Breast epithelium (tissue), 4 donors: Measurements from ENCODE around the gene IL18BP. TPM values are rescaled to one million over a fixed set of nuclear protein-coding genes. Genes with fewer than 3 reads are reported as not detected.

Experiments
- DNase-seq, 2 donors: peaks; one replicate each; pipeline ENCODE4 v3.0.0-alpha.2; 2019; ENCODE audit warnings: low spot score in 2 of 2
- H3K27ac ChIP-seq, 2 donors: fragments of 200-600 bp; sonication (generic) in 1 of 2; one replicate each; pipeline ENCODE4 v1.5.1; 2016 to 2019; ENCODE audit warnings: mild to moderate bottlenecking in 1 of 2
- H3K27me3 ChIP-seq, 2 donors: fragments of 200-600 bp; sonication (generic) in 1 of 2; one replicate each; pipeline versions ENCODE4 v1.5.1 to v1.6.0; 2017 to 2019; ENCODE audit warnings: control low read depth in 1 of 2, mild to moderate bottlenecking in 1 of 2
- H3K36me3 ChIP-seq: fragments of 200-600 bp; one replicate; pipeline ENCODE4 v1.5.1; 2019
- H3K4me1 ChIP-seq, 2 donors: fragments of 200-600 bp; sonication (generic); one replicate each; pipeline ENCODE4 v1.5.1; 2016 to 2019; ENCODE audit warnings: control low read depth in 1 of 2
- H3K4me3 ChIP-seq, 3 donors: fragments of 200-600 bp; sonication (generic); 1 replicate in 2 of 3; 2 replicates in 1 of 3; pipeline ENCODE4 v1.5.1; 2016 to 2019; ENCODE audit warnings: mild to moderate bottlenecking in 3 of 3, moderate library complexity in 2 of 3
- H3K9me3 ChIP-seq, 2 donors: fragments of 200-600 bp; sonication (generic) in 1 of 2; one replicate each; pipeline ENCODE4 v1.5.1; 2016 to 2019; ENCODE audit warnings: control low read depth in 1 of 2
- POLR2A ChIP-seq: fragments of 450-650 bp; IDR thresholded peaks from one replicate; pipeline ENCODE4 v1.6.1; 2016; ENCODE audit warnings: antibody characterized with exemption, mild to moderate bottlenecking, moderate library complexity
- POLR2AphosphoS5 ChIP-seq, 3 donors: sonication (generic); formaldehyde crosslinking; IDR thresholded peaks; one replicate each; pipeline ENCODE4 v1.6.1; 2017; ENCODE audit warnings: antibody characterized with exemption in 3 of 3
- intact Hi-C: fragments of 100-400 bp; cut with DNase I; formaldehyde crosslinking; loops from one replicate; pipeline ENCODE4 v1.15.1; 2023; ENCODE audit warnings: low total_unique reads
- total RNA-seq, 3 donors: library from RNA; depleted of rRNA; stranded (reverse); fragments of >200 nt; gene quantifications; one replicate each; pipeline ENCODE4 v1.1.0, GENCODE V29; 2016
- TF ChIP-seq, protein P1 (sequence below), 3 donors: fragments of 450-650 bp; IDR thresholded peaks; one replicate each; pipeline ENCODE4 v1.5.1; 2016 to 2017; ENCODE audit warnings: antibody characterized with exemption in 3 of 3, mild to moderate bottlenecking in 3 of 3, moderate library complexity in 3 of 3

IL18BP gene
- total RNA-seq, 3 donors from 2014 or later = 2.6 to 10.4 (median 10.2) TPM

DNA sequence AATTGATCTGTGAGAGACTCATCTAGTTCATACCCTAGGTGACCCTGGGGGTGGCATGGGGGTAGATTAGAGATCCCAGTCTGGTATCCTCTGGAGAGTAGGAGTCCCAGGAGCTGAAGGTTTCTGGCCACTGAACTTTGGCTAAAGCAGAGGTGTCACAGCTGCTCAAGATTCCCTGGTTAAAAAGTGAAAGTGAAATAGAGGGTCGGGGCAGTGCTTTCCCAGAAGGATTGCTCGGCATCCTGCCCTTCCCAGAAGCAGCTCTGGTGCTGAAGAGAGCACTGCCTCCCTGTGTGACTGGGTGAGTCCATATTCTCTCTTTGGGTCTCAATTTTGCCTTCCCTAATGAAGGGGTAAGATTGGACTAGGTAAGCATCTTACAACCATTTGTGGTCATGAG lies 653 bp downstream of the IL18BP start:
- intact Hi-C loops = no loop called here
- peak overlapping the region; percentile 81 to 90 for H3K27ac ChIP-seq
- TF ChIP-seq POLR2AphosphoS5 (IDR thresholded peaks at IDR 0.05) = no peak
- TF ChIP-seq, protein P1, sequence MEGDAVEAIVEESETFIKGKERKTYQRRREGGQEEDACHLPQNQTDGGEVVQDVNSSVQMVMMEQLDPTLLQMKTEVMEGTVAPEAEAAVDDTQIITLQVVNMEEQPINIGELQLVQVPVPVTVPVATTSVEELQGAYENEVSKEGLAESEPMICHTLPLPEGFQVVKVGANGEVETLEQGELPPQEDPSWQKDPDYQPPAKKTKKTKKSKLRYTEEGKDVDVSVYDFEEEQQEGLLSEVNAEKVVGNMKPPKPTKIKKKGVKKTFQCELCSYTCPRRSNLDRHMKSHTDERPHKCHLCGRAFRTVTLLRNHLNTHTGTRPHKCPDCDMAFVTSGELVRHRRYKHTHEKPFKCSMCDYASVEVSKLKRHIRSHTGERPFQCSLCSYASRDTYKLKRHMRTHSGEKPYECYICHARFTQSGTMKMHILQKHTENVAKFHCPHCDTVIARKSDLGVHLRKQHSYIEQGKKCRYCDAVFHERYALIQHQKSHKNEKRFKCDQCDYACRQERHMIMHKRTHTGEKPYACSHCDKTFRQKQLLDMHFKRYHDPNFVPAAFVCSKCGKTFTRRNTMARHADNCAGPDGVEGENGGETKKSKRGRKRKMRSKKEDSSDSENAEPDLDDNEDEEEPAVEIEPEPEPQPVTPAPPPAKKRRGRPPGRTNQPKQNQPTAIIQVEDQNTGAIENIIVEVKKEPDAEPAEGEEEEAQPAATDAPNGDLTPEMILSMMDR (IDR thresholded peaks at IDR 0.05) = no peak
- no peak for TF ChIP-seq POLR2A
- peaks cover 9% of the 10 kb centered on the region for H3K36me3 ChIP-seq
- peak overlapping the region; percentile 1 to 51 (median 12) for H3K4me3 ChIP-seq
- peak in 1 of 2 donors; percentile 47 for DNase-seq
- peaks cover 0 to 7% of the 10 kb centered on the region in 2 donors for H3K4me1 ChIP-seq
- H3K9me3 ChIP-seq = no peaks in the 10 kb centered on the region
- no peaks in the 10 kb centered on the region for H3K27me3 ChIP-seq

DNA sequence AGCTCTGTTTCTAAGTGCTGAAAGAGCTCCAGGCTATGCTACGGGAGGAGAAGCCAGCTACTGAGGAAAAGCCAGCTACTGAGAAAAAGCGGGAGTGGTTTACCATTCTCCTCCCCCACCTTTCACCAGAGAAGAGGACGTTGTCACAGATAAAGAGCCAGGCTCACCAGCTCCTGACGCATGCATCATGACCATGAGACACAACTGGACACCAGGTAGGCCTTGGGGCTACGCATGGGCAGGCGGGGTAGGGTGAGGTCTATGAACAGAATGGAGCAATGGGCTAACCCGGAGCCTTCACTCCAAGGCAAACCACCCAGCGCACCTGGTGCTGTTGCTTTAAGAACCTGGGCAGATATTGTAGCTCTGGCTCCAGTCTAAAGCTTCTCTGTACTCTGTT lies 1.1 kb downstream of the IL18BP start:
- DNase-seq = peak in 1 of 2 donors; percentile 49
- H3K4me3 ChIP-seq = peak overlapping the region in 2 of 3 donors; percentile 12 to 51
- intact Hi-C loops = no loop called here

DNA sequence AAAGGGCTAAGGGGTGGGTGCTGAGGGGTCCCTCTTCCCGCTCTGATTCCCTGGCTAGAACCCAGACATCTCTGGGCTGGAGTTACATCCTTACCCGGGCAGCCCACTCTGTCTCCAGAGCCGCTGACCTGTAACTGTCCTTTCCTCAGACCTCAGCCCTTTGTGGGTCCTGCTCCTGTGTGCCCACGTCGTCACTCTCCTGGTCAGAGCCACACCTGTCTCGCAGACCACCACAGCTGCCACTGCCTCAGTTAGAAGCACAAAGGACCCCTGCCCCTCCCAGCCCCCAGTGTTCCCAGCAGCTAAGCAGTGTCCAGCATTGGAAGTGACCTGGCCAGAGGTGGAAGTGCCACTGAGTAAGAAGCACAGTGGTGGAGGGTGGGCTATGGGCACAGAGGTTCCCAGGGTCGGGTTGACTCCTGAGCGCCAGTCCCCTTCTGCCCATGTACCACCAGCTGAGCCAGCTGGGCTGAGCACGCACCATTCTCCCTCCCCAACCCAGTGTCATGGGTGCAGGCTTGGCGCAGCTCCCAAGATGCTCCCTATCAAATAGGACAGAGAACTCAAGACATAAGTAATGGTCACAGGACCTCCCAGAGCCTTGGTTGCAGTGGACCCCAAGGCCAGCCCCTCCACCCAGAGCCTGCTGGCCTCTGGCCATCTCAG lies 1.6 kb downstream of the IL18BP start:
- peaks cover 0 to 7% of the 10 kb centered on the region in 2 donors for H3K4me1 ChIP-seq
- intact Hi-C loops = no loop called here
- TF ChIP-seq POLR2AphosphoS5 (IDR thresholded peaks at IDR 0.05) = no peak
- TF ChIP-seq, protein P1 (IDR thresholded peaks at IDR 0.05) = no peak
- no peak for TF ChIP-seq POLR2A

More for the DNA sequence above, 1.1 kb downstream of the IL18BP start:
- no peaks in the 10 kb centered on the region for H3K27me3 ChIP-seq
- peak overlapping the region; percentile 81 to 90 for H3K27ac ChIP-seq
- H3K36me3 ChIP-seq = peaks cover 11% of the 10 kb centered on the region
- H3K9me3 ChIP-seq = no peaks in the 10 kb centered on the region
- TF ChIP-seq, protein P1 (IDR thresholded peaks at IDR 0.05) = no peak
- peaks cover 0 to 7% of the 10 kb centered on the region in 2 donors for H3K4me1 ChIP-seq

DNA sequence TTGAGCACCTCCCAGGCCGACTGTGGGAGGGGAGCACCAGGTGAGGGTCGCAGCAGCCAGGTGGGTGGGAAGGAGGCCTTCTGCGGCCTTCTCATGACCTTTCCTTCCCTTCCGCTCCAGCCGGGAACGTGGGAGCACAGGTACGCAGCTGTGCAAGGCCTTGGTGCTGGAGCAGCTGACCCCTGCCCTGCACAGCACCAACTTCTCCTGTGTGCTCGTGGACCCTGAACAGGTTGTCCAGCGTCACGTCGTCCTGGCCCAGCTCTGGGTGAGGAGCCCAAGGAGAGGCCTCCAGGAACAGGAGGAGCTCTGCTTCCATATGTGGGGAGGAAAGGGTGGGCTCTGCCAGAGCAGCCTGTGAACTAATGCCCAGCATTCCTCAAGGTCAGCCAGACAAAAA lies 2.6 kb downstream of the IL18BP start:
- peaks cover 15% of the 10 kb centered on the region for H3K36me3 ChIP-seq
- intact Hi-C loops = no loop called here
- no peak for TF ChIP-seq POLR2AphosphoS5 (IDR thresholded peaks at IDR 0.05)
- TF ChIP-seq, protein P1 (IDR thresholded peaks at IDR 0.05) = no peak
- no peak for TF ChIP-seq POLR2A
- no peaks in the 10 kb centered on the region for H3K9me3 ChIP-seq
- no peaks in the 10 kb centered on the region for H3K27me3 ChIP-seq
- no peak for DNase-seq
- peak overlapping the region in 1 of 2 donors; percentile 90 for H3K27ac ChIP-seq
- peaks cover 0 to 7% of the 10 kb centered on the region in 2 donors for H3K4me1 ChIP-seq
- no peak overlapping the region for H3K4me3 ChIP-seq

More for the DNA sequence above, 1.6 kb downstream of the IL18BP start:
- Histone ChIP-seq H3K27ac (peak overlapping the region; percentile 81 to 90), H3K27me3 (no peaks in the 10 kb centered on the region), H3K36me3 (peaks cover 15% of the 10 kb centered on the region), H3K9me3 (no peaks in the 10 kb centered on the region), H3K4me3 (peak overlapping the region in 1 of 3 donors; percentile 51)
- DNase-seq = peak in 1 of 2 donors; percentile 50

DNA sequence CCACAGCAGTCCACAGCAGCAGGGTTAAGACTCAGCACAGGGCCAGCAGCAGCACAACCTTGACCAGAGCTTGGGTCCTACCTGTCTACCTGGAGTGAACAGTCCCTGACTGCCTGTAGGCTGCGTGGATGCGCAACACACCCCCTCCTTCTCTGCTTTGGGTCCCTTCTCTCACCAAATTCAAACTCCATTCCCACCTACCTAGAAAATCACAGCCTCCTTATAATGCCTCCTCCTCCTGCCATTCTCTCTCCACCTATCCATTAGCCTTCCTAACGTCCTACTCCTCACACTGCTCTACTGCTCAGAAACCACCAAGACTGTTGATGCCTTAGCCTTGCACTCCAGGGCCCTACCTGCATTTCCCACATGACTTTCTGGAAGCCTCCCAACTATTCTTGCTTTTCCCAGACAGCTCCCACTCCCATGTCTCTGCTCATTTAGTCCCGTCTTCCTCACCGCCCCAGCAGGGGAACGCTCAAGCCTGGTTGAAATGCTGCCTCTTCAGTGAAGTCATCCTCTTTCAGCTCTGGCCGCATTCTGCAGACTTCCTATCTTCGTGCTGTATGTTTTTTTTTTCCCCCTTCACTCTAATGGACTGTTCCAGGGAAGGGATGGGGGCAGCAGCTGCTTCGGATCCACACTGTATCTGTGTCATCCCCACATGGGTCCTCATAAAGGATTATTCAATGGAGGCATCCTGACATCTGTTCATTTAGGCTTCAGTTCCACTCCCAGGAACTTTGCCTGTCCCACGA lies 3.3 kb downstream of the IL18BP start:
- H3K4me3 ChIP-seq = no peak overlapping the region
- no peaks in the 10 kb centered on the region for H3K27me3 ChIP-seq
- intact Hi-C loops = loop anchor here (1.0 kb wide), 1 partner anchor 20 kb away; no protein-coding TSS in a partner anchor
- H3K4me1 ChIP-seq = peaks cover 0 to 7% of the 10 kb centered on the region in 2 donors
- peak in 1 of 2 donors; percentile 35 for DNase-seq
- H3K9me3 ChIP-seq = no peaks in the 10 kb centered on the region
- TF ChIP-seq POLR2AphosphoS5 (IDR thresholded peaks at IDR 0.05) = peak in 1 of 3 donors; percentile 4
- TF ChIP-seq POLR2A = no peak
- H3K36me3 ChIP-seq = peaks cover 19% of the 10 kb centered on the region
- peak overlapping the region in 1 of 2 donors; percentile 34 for H3K27ac ChIP-seq
